ENCODE data around the gene SLC9A3. TPM values are rescaled to one million over a fixed set of nuclear protein-coding genes. Genes with fewer than 3 reads are reported as not detected.
"Not testable (repeated sequence)": the region's sequence is repeated elsewhere in the genome, so short reads cannot be mapped to it uniquely, and the experiment has no call there.

Gene SLC9A3
- total RNA-seq, 4 donors from 2014 or later, result 3.7 to 5.9 (median 4.3) TPM

GRCh38 chr5:510521-510920 lies 13.7 kb downstream of the SLC9A3 start:
- DNase-seq (ENCODE audit: low spot score in 2 of 2), result no peak
- Histone ChIP-seq H3K4me3 (no peak overlapping the region), H3K9me3 (no peaks in the 10 kb centered on the region), H3K36me3 (no peaks in the 10 kb centered on the region), H3K27me3 (peaks cover 48% of the 10 kb centered on the region), H3K27ac (no peak overlapping the region), H3K4me1 (peaks cover 27% of the 10 kb centered on the region)
- TF ChIP-seq CTCF (IDR thresholded peaks at IDR 0.05) (no peak), POLR2AphosphoS5 (IDR thresholded peaks at IDR 0.05) (no peak), POLR2A (IDR thresholded peaks at IDR 0.05) (no peak), EP300 (IDR thresholded peaks at IDR 0.05) (no peak)
- 64% methylated on average over 9 of the region's 9 CpGs for WGBS

GRCh38 chr5:509611-510185 lies 14.6 kb downstream of the SLC9A3 start:
- H3K36me3 ChIP-seq, result no peaks in the 10 kb centered on the region
- 49% methylated on average over 21 of the region's 22 CpGs for WGBS
- no peak for DNase-seq (ENCODE audit: low spot score in 2 of 2)
- H3K4me3 ChIP-seq, result no peak overlapping the region
- H3K27me3 ChIP-seq, result peaks cover 43% of the 10 kb centered on the region
- TF ChIP-seq POLR2AphosphoS5 (IDR thresholded peaks at IDR 0.05) (no peak), POLR2A (IDR thresholded peaks at IDR 0.05) (no peak), CTCF (IDR thresholded peaks at IDR 0.05) (no peak), EP300 (IDR thresholded peaks at IDR 0.05) (no peak)
- H3K4me1 ChIP-seq, result peaks cover 19% of the 10 kb centered on the region
- H3K9me3 ChIP-seq, result no peaks in the 10 kb centered on the region
- no peak overlapping the region for H3K27ac ChIP-seq

- H3K4me3 ChIP-seq; H3K36me3 ChIP-seq; DNase-seq (ENCODE audit: low spot score in 2 of 2); H3K27ac ChIP-seq; H3K9me3 ChIP-seq; H3K4me1 ChIP-seq: not testable (repeated sequence)
- H3K27me3 ChIP-seq, result peaks cover 48% of the 10 kb centered on the region
- 91% methylated on average over 41 of the region's 42 CpGs for WGBS
Measured at GRCh38 chr5:507986-508575, 16.2 kb downstream of the SLC9A3 start.

- Histone ChIP-seq H3K36me3 (no peaks in the 10 kb centered on the region), H3K4me3 (no peak overlapping the region), H3K27ac (no peak overlapping the region), H3K4me1 (peaks cover 21% of the 10 kb centered on the region), H3K27me3 (peaks cover 62% of the 10 kb centered on the region), H3K9me3 (no peaks in the 10 kb centered on the region)
- TF ChIP-seq POLR2AphosphoS5 (IDR thresholded peaks at IDR 0.05) (no peak), POLR2A (IDR thresholded peaks at IDR 0.05) (no peak), CTCF (IDR thresholded peaks at IDR 0.05) (no peak), EP300 (IDR thresholded peaks at IDR 0.05) (no peak)
- DNase-seq (ENCODE audit: low spot score in 2 of 2), result no peak
- WGBS, result 69% methylated on average over 22 of the region's 30 CpGs
Measured at GRCh38 chr5:505951-506525, 18.2 kb downstream of the SLC9A3 start.

- H3K36me3 ChIP-seq, result no peaks in the 10 kb centered on the region
- WGBS, result 71% methylated on average over 13 of the region's 33 CpGs
- DNase-seq (ENCODE audit: low spot score in 2 of 2), result no peak
- no peaks in the 10 kb centered on the region for H3K9me3 ChIP-seq
- H3K27me3 ChIP-seq, result peaks cover 61% of the 10 kb centered on the region
- TF ChIP-seq POLR2AphosphoS5 (IDR thresholded peaks at IDR 0.05), result no peak
- TF ChIP-seq EP300 (IDR thresholded peaks at IDR 0.05), result no peak
- TF ChIP-seq POLR2A (IDR thresholded peaks at IDR 0.05), result no peak
- TF ChIP-seq CTCF (IDR thresholded peaks at IDR 0.05), result no peak
- no peak overlapping the region for H3K27ac ChIP-seq
- H3K4me1 ChIP-seq, result peaks cover 15% of the 10 kb centered on the region
- H3K4me3 ChIP-seq, result no peak overlapping the region
Measured at GRCh38 chr5:504326-505154, 19.7 kb downstream of the SLC9A3 start.
